ENCODE data around the gene AXIN1.

The AXIN1 gene

DNA sequence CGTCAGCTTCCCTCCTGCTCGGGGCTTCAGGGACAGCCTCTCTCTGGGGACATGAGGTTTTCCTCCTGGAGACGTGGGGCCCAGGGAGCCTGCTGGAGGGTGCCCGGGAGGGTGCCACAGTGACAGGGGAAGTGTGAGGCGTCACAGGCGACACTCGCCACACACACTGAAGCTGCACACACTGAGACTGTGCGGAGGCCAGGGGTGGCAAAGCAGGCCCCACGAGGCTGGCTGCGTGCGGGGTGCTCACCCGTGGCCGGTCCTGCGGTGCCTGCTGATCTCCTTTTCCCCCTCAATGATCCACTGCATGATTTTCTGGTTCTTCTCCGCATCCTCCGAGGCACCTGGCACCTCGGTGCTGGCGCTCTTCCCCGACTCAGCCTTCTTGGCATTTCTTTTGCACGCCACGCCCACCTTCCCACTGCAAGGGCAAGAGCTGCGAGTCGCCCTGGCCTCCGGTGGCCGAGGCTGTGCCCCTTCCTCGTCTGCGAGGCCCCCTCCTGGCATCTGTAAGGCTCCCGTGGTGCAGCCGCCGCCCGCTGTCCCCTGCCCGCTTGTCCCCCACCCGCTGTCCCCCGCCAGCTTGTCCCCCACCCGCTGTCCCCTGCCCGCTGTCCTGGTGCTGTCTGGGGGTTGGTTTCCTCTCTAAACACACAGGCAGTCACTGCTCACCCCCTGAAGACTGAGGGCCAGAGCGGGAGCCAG, 55.6 kb downstream of the AXIN1 start:
- no peak for FAIRE-seq

DNA sequence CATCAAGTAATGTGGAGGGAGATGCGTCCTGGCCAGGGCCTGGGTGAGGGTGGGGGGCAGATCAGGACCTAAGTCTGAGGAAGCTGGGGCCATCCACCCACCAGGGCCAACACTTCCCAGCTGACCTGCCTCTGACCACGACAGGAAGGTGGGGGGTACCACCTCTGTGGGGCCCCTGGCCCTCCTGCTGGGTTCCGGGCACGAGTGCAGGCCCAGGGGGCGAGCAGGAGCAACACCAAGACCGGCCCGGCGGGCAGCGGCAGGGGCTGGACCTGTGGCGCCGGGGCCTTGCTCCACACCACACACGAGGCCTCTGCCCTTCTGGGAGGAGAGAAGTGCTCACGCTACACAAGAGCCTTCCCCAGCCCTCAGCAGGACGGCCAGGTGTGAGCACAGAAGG, 56.2 kb downstream of the AXIN1 start:
- FAIRE-seq = no peak

GRCh38 chr16:293043-293775, 59.3 kb downstream of the AXIN1 start:
- FAIRE-seq = no peak

- no peak for FAIRE-seq
Measured at GRCh38 chr16:291539-291938, 61.0 kb downstream of the AXIN1 start.

DNA sequence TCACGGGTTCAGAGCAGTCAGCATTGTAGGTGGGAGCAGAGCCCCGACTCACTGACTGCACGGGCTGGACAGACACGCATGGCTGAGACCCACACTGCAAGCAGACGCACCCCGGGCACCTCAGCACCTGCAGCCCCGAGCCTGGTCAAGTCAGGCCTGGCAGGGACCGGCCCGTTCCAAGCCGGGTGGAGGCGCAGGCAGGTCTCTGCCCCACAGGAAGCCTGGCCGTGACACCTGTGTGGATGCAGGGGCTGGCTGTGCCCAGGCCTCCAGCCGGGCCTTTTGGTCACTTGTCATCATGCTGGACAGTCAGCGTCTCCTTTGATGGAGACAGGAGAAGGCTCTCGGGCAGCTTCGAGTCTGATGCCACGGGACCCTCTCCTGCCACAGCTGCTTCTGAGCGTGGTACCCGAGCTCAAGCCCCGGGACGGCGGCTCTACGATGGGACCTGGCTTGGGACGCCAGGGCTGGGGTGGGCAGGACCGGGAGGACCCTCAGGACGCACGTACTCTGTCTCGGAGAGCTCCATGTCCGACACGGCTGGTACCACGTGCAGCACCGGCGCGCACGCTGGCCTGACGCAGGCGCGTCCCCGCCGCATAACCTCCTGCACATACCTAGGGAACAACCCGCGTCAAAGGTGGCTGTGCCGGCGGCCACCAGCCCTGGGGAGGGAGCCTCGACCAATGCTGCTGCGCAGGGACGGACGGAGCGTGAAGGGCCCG, 61.7 kb downstream of the AXIN1 start:
- no peak for FAIRE-seq

DNA sequence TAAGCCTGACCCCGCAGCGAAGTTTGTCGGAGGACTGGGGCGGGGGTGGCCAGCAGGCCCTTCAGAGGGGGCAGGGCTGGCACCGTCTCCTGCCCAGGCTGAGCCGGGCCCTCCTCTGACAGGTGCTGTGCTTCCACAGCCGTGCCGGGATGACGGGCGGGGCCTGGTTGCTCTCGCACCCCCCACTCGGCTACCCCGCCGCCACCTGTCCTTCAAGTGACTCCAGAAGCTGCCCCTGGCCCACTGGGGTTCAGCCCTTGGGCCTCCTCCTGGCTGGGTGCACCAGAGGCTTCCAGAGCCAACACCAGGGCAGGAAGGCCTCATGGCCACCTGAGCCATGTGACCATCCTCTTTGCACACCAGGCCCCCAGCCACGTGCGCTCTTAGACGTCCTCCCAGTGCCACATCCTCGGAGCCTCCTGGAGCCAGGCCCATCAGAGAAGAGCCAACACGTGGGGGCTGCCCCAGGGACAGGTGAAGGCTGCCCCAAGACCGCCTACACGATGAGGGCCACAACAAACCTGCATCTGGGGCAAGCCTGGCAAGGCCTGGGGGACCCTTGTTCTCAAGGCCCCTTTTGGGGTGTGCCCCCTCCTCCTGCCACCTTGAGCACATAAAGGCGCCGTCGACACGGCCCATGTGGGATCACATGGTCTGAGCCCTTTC, 62.4 kb downstream of the AXIN1 start:
- no peak for FAIRE-seq

- FAIRE-seq = no peak
Measured at GRCh38 chr16:289395-289997, 63.0 kb downstream of the AXIN1 start.

- no peak for FAIRE-seq
Measured at GRCh38 chr16:287981-288920, 64.3 kb downstream of the AXIN1 start.

DNA sequence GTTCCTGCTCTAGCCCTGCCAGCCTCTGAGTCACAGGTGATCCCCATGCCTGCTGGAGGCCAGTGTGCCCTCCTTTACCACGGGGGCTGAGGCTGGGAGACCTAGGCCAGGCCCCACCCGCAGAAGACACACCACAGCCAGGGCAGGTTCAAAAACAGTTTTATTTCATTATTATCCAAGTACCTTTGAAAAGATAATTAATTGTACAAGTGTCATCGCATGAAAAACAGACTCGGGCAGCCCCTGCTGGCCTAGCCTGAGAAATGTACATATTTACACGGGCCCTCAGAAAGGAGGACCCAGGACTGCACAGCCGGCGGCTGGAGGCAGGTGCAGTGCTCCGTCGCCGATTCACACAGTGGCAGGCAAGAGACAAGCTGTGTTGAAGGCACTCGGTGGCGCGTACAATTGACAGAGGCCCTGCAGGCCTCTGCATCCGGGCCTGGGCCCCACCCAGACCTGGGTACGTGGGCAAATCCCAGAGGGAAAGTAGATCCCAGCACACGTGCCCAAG, 65.2 kb downstream of the AXIN1 start:
- FAIRE-seq = no peak

DNA sequence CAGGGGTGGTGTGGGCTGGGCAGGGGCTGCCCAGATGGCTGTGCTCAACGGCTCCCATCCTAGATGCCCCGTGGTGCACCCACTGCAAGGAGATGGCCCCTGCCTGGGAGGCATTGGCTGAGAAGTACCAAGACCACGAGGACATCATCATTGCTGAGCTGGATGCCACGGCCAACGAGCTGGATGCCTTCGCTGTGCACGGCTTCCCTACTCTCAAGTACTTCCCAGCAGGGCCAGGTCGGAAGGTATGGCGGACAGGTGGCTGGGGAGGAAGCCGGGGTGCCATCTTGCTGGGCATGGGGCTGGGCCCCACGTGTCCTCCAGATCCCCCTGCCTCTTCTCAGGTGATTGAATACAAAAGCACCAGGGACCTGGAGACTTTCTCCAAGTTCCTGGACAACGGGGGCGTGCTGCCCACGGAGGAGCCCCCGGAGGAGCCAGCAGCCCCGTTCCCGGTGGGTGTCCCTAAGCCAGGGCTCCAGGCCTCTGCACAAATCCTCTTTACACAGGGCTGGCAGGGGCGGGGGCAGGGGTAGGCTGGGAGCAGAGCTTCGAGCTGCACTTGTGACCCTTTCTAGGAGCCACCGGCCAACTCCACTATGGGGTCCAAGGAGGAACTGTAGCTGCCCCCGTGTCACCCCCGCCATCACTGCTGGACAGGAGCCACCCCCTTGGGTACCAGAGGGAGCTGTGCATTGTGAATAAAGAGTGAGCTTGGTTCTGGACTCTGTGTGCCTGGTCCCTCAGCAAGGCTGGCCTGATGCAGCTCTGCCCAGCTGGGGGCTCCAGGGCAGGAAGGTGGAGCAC, 65.8 kb downstream of the AXIN1 start:
- FAIRE-seq = no peak

DNA sequence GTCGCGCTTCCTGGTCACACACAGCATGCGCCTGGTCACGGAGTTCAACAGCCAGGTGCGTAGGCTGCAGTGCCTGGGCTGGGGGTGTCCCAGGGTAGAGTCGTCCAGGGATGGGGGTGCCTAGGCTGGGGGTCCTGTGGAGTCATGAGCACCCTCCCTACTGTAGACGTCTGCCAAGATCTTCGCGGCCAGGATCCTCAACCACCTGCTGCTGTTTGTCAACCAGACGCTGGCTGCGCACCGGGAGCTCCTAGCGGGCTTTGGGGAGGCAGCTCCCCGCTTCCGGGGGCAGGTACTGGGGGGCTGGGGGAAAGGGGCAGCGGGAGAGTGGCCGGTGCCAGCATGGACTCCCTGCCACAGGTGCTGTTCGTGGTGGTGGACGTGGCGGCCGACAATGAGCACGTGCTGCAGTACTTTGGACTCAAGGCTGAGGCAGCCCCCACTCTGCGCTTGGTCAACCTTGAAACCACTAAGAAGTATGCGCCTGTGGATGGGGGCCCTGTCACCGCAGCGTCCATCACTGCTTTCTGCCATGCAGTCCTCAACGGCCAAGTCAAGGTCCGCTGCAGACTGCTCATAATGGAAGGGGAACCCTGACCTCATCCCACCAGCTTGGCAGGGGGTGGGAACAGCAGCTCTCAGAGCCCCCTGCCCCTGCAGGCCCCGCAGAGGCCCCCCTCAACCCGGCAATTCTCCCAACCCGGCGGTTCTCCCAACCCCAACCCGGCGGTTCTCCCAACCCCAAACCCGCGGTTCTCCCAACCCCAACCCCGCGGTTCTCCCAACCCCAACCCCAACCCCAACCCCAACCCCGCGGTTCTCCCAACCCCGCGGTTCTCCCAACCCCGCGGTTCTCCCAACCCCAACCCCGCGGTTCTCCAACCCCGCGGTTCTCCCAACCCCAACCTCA, 67.1 kb downstream of the AXIN1 start:
- FAIRE-seq = no peak

- no peak for FAIRE-seq
Measured at GRCh38 chr16:284204-285120, 68.1 kb downstream of the AXIN1 start.

DNA sequence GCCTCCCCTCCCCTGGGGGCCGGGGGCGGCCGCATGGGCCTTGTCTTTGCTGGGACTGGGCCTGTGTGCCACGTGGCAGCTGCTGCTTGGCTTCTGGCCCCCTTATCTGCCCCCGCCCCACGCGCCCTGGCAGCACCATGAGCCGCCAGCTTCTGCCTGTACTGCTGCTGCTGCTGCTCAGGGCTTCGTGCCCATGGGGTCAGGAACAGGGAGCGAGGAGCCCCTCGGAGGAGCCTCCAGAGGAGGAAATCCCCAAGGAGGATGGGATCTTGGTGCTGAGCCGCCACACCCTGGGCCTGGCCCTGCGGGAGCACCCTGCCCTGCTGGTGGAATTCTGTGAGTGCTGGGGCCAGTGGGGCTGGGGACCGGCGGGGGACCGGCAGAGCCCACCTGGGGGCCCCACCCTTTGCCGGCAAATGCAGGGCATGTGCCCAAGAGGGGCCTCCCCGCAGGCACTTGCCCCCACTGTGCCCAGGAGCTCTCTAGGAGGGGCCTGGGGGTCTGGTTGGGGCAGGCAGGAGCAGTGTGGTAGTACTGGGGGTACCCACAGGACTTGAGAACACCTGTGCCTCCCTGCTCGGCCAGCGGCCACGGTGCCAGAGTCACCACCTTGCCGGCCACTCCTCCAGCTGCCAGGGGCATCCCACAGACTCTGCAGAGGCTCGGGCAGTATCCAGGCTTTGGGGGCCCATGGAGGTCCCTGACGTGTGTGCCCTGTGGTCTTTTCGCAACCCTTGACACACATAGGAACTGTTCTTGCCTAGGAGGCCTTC, 69.3 kb downstream of the AXIN1 start, which contains the start of gene PDIA2:
Gene PDIA2 (plus strand): TSS at position 132 of the 773 bp plus-strand sequence. CDS start 6 bp downstream, at position 138.
- no peak for FAIRE-seq

GRCh38 chr16:282491-282890, 70.0 kb downstream of the AXIN1 start:
- no peak for FAIRE-seq

DNA sequence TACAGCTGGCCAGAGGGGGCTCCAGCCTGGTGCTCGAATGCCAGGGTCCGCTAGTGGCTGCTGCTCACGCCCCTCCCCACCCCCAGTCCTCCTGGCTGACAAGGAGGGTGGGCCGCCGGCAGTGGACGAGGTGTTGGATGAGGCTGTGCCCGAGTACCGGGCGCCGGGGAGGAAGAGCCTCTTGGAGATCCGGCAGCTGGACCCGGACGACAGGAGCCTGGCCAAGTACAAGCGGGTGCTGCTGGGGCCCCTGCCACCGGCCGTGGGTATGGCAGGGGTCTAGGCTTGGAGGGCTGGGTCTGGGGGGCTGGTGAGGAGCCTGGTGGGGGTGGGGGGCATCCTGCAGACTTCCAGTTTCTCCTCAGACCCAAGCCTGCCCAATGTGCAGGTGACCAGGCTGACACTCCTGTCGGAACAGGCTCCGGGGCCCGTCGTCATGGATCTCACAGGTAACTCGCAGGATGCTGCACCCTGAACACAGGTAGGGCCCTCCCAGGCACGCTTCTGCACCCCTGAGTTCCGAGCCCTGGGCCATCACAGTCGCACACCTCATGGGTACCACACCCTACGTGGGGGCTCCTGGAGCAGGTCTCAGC, 70.8 kb downstream of the AXIN1 start:
- FAIRE-seq = no peak

DNA sequence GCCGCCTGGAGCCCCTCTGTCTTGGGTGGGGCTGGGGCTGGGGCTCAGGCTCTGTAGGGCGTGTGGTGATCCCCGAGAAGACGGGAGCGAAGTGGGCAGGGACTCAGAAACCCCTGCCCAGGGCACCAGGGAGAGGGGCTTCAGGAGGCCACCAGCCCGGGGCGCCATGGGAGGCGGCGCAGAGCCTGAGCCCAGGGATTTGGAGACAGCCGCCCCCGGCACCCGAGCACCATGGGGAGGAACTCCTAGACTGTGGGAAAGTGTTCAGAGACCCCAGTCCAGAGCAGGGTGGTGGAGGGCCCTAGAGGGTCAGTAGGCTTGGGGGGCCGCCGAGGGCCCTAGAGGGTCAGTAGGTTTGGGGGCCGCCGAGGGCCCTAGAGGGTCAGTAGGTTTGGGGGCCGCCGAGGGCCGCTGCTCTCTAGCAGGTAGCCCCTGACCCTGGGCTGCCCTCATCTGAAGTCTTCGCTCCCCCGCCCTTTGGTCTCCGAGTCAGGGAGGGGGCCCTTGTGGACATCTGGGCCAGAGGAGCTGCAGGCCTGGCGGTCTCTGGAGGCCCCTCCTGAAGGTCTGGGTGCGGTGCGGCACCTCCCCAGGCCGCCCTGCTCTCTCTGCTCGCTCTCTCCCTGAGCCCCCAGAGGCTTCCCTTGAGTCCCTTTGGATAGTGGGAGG, 71.4 kb downstream of the AXIN1 start:
- FAIRE-seq = no peak

Measured in A204.1 (cell line).